ENCODE results near the gene PDE8A.

Gene PDE8A

DNA sequence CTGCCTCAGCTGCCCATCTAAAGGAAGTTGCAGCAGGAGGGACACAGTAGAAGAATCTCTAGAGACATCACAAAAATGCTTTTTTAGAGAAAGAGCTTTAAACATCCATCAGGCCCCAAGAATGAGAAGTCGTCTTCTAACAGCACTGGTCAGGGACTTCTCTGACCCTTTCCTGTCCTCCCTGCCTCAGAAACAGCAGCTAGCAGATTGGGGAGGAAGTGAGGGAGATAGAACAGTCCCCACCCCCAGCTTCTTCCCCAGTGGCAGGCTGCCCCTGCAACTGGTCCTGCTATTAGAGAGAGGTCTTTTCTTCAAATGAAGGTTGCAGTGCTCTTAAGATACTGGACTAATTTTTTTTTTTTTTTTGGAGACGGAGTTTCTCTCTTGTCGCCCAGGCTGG lies 55.1 kb downstream of the PDE8A start:
- no peak for DNase-seq

DNA sequence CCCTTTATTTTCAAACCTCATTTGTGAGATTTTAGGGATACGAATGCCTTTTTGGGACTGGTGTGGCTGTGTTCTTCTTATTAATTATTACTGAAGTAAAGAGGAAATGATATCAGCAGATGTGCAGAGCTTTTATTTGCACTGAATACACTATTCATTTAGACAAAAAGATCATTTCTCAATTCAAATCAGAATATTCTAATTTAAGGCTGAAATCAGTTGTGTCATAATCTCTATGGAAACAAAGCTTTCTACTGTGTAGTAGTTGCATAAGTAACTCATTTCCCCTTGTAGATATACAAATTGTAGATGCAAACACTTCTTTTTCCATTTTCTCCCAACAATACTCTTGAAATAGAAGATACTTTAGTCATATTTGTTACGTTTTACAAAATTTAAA lies 56.0 kb downstream of the PDE8A start:
- no peak for DNase-seq

DNA sequence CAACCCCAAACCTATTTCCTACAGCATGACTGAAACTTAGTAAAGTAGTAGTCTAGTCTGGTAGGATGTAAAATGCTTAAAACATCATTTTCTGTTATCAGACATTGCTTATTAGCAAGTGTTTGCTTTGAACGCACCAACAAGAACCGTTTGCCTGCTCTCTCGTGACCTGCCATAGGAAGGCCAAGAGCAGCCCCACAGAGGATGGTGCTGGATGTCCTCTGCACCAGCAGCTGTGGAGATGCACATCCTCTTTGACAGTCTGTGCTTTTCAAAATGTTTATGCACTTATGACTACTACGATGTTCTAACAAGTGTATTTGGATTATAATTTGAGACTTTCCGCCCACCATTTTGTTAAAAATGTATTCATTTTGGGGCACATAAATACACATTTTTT lies 59.6 kb downstream of the PDE8A start:
- no peak for DNase-seq

DNA sequence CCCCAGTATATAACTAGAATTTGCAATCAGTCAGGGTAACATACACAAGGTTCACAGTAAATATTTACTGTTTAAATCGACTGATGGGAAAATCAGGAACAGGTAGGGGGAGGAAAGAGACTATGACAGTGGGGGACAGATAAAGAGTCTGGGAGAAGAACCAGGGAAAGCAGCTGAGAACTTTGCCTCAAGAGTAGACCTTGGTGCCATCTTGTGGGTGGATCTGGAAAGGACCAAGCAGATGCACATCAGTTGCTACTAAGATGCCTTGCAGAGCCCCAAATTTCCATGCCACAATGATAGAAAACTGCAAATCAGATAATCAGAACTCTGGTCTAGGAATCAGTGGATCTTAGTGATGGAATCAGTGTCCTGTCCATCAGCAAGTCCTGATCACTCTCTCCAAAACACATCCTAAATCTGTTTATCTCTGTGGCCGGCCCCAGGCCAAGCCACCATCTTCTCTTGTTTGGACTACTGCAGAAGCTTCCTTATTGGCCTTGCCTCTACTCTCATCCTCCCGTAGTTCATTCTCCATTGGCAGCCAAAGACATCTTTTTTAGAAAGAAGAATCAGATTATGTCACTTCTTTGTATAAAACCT lies 62.7 kb downstream of the PDE8A start:
- DNase-seq, result peak; percentile 71

DNA sequence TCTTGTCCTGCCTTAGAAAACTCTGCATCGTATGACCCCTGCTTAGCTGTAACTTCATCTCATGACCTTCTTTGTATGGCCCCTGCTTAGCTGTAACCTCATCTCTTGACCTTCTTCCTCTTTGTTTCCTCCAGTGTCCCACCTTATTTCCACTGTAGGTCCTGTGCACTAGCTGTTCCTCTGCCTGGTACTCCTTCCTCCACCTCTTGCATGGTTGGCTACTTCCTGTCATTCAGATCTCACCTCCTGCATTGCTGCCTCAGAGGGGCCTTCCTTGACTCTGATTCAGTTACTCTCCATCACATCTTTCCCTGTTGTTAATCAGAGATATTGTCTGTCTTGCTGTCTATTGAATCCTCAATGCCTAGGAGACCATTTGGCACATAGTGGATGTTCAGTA lies 63.2 kb downstream of the PDE8A start:
- DNase-seq, result no peak

DNA sequence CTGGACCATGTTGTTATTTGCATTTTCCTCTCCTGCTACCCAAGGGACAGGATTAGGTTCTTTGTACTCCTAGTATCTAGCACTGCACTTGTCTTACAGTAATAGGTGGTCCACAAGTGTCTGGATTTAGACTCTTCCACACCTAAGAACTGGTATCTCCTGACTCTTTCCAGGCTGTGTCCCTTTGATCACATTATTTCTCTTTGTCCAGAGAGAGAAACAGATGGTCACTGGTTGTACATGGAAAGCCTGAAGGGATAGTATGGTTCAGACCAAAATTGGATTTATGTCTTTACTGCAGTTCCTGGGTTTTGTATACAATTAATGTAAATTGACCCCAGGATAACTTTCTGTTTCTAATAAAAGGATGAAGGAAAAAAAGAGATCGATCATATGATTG lies 64.0 kb downstream of the PDE8A start:
- no peak for DNase-seq

DNA sequence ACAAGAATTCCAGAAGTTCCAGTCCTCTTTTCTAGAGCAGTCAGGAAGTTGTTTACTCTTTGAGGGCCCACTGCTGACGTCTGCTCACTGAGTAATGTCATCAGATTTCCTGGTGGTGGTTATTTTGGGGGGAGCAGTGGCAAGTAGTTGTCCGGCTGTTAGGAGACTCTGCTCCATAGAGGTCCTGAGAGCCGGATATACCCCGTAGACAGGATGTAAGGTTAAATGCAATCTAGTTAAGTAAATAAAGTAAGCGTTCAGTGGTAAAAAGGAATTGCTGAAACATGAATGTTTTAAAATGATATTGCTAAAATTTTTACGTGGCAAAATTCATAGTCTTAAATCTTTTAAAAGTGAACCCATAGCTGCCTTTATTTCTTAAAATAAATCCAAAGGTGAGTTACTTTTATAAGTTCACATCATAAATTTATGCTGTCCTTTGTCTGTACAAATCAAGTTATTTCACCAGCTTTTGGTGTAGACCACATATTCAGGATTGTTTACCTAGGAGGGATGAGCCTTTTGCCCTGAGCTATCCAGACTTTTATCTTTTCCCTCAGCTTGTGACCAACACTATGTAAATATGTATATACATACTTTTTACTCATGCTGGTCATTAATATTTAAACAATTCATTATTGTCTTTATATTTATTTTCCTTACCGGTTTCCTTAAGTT lies 65.8 kb downstream of the PDE8A start:
- no peak for DNase-seq

DNA sequence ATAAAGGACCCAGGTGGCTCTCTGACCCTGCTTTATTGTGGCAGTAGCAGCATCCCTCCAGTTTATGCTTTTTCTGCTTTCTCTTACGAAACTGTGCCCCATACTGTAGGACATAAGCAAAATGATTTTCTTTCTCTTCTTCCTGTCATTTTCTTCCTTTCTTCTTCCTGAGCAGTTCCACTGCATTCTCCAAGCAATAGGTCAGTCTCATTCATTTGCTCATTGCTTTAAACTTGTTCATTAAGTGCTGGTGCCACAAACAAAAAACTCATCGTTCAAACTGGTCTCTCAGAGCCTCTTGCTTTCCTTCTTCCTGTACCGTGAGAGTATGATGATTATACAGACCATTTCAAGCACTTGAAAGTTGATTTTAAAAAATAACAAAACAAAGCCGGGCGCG lies 66.8 kb downstream of the PDE8A start:
- DNase-seq, result no peak

DNA sequence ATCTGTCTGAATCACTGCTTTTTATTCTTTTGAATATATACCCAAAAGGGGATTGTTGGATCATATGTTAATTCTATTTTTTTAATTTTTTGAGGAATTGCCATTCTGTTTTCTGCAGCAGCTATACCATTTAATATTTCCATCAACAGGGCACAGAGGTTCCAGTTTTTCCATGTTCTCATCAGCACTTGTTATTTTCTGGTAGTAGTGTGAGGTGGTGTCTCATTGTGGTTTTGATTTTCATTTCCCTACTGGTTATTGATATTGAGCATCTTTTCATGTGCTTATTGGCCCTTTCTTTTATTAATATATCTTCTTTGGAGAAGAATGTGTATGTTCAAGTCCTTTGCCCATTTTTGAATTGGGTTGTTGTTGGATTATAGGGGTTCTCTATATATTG lies 68.1 kb downstream of the PDE8A start:
- DNase-seq, result no peak

DNA sequence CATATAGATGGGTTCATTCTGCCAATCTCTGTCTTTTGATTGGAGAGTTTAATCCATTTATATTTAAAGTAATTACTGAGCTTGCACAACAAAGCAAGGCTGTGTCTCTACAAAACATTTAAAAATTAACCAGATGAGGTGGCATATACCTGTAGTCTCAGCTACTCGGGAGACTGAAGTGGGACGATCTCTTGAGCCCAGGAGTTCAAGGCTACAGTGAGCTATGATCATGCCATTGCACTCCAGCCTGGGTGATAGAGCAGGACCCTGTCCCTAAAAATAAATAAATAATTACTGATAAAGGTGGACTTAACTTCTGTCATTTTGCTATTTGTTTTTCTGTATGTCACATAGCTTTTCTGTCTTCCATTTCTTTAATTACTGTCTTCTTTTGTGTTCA lies 78.1 kb downstream of the PDE8A start:
- DNase-seq, result no peak

DNA sequence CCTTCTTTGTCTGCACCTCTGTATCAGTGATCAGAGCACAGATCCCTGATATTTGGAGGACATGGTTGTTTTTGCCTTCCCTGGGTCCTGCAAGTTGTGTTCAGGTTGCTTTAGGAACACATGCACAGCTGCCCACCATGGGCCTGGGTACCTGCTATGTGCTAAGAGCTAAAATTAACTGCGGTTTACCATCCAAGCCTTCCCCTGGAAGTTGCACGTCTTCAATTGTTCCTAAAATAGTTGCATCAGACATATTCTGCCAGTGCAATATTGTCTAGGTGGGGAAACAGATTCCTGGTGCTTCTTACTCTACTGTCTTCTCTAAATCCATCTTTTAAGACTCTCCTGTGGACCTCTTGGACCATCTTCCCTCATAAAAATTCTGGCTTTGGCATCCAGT lies 80.9 kb downstream of the PDE8A start:
- no peak for DNase-seq

DNA sequence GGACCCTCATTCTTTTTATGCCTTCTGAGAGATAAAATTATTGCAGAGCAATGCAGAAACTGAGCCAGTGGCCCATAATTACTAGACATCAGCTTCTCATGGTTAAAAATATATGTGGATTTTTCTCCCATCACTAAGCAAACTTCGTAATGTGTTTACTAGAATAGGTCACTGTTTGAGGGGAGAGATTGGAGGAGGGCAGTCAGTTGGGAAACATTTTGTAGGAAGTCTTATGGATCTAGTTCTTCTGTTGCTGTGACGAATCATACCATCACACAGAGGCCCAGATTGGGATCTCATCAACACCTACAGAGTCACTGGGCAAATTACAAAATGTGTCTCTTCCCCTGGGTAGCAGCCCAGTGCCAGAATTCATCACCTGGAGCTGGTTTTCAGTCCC lies 81.4 kb downstream of the PDE8A start:
- DNase-seq, result no peak

DNA sequence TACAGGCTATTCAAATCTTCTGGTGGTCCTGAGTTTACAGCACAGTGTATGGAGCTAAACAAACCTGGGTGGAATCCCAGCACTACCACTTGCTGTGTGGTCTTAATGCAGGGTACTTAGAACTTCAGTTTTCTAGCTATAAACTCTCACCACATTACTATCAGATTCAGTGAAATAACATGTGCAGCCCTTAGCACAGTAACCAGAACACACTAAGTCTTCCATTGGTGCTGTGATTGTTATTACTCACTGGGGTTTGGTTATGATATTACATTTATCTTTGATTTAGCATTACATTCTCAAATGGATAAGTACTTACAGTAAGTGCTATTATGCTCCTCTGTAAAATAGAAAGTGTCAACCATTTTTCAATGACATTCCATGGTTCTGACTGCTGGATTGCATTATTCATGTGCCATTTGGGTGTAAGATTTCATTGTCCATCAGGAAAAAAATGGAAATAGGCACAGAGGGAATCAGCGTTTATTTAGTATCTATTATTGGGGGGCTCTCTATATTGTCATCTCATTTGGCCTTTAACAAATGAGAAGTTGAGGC lies 81.9 kb downstream of the PDE8A start:
- DNase-seq, result no peak

DNA sequence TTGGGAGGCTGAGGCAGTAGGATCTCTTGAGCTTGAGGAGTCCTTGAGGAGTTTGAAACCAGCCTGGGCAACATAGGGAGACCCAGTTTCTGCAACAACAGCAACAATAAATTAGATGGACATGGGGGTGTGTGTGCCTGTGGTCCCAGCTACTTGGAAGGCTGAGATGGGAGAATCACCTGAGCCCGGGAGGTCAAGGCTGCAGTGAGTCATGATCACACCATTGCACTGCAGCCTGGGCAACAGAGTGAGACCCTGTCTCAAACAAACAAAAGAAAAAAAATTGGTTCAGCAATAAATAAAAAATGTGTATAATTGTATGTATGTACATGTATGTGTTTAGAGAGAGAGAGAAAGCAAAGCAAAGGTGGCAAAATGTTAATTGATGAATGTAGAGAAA lies 83.1 kb downstream of the PDE8A start:
- DNase-seq, result no peak

DNA sequence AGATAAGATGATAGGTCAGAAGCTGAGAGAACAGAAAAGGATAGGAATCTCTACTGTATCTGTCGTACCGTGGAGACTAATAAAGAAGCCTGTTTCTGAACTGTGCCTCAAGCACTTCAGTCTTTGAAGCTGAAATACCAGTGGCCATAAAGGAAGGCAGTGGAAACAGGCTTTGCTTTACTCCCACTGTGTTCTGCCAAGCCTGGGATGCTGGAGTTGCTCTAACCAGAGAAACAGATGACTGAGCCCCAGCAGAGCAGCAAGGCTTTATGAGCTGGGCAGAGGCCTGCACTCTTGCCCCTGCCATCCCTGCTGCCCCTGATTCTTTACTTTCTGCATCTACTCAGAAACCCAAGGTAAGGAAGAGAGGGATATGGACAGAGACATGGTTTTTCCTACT lies 89.4 kb downstream of the PDE8A start:
- DNase-seq, result no peak

DNA sequence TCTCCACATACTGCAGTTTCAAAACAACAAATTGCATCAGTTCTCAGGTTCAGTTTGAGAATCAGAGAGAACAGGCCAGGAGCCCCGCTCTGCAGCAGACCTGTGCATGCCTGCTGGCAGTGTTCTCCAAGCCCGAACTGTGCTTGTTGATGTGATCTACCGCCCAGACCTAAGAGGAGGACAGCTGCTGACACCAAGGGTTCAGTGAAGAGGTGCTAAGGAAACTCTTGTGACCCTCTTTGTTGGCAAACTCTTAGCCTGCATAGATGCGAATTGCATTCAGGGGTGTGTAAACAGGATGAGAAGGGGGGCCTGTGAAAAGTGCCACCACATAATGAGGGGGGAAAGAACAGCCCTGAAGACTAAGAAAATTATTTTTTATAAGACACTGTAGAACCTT lies 89.8 kb downstream of the PDE8A start:
- DNase-seq, result no peak

DNA sequence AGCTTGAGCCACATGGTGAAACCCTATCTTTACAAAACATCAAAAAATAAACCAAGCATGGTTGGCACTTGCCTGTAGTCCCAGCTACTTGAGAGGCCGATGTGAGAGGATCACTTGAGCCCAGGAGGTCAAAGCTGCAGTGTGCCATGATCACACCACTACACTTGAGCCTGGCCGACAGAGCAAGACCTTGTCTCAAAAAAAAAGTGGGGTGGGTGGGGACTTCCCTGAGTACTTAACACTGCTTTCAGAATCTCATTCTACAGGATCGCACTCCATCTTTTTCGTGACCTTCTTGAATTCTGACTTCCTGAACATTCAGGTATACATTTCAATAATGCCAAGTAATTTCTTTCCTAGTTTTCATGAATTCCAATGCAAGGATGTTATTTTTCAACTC lies 91.3 kb downstream of the PDE8A start:
- no peak for DNase-seq

DNA sequence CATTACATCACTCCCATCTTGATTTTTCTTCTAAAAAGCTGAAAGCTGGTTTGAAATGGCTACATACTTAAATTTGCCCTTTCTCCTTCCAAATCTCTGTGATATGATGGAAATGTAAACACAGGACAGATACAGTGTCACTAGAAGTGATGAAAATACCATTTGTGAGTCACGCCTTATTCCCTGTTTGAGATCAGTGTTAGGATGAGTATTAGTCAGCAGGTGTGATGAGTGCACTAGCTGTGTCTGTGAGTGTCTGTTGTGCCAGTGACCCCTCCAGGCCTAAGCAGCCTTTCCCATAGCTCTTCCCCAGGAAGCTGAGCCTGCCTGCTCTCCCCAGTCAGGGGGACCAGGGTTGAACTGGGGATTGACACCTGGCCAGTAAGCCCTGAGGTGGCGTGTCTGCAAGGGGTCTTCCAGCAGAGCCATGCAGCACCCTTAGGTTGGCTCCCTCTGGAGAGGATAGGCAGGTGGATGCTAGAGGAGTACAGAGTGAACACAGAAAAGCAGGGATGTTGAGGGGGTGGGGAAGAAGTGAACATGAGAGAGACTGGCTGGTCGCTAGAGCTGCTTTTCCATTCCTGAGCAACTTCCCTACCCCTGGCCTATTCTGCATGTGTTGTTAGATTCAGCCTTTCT lies 92.0 kb downstream of the PDE8A start:
- no peak for DNase-seq

DNA sequence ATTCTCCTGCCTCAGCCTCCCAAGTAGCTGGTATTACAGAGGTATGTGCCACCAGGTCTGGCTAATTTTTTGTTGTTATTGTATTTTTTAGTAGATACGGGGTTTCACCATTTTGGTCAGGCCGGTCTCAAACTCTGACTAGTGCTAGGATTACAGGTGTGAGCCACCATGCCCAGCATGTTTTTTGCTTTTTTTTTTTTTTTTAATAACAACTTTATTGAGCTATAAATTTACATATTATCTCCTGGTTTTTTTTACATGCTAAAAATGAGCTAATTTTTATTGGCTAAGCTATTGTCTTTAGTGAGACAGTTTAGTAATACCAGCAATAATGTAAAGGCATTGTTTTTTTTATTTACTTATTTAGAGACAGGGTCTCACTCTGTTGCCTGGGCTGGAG lies 105.2 kb downstream of the PDE8A start:
- no peak for DNase-seq

DNA sequence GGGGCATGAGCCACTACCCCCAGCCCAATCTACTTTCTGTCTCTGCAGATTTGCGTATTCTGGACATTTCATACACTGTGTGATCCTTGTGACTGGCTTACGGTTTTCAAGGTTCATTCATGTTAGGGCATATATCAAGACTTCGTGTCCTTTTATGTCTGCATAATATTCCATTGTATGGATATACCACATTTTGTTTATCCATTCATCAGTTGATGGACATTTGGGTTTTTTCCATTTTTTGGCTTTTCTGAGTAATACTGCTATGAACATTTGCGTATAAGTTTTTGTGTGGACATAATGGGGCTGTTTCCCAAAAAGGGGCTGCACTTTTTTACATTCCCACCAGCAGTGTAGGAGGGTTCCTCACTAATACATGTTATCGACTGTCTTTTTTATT lies 106.6 kb downstream of the PDE8A start:
- DNase-seq, result no peak

DNA sequence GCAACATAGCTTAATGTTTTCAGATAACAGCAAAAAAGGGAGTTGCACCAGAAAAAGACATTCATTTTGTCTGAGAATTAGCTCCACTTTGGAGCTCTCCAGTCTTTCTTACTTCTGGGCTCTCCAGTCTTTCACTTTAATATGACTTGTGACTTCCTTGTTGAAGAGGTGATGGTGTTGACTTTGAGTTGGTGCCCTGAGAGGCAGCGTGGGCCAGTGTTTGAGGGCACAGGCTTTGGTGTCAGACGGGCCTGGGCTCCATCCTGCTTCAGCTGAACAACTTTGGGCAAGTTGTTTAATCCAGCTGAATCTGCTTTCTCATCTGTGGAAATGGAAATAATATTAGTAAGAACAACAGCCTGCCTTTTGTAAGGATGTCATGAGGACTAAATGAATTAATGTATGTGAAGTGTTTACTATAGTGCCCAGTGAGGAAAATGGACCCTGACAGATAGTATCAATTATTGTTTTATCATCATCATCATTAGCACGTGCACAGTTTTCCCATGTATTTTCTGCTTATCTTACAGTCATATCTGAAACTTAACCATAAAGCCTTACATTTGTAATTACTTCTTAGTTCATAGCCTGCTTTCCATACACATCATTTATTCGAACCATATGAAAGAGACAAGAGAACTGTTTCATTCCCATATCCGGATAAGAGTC lies 108.4 kb downstream of the PDE8A start:
- no peak for DNase-seq

DNA sequence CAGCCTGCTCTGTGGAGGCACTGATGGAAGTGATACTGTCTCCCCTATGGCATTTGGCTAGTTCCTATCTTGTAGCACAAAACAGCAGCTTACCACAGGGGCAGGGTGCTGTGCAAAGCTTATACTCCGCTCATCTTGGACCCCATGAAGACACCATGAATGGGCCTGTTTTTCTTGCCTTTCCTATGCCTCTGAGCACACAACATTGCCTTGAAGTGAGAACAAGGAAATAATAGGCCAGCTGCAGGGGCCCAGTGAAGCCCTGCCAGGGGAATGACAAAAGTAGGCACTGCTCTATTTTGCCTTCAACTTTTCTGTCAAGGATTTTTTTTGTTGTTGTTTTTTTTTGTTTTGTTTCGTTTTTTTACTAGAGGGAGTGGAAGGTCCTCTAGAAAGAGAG lies 110.3 kb downstream of the PDE8A start:
- DNase-seq, result no peak

DNA sequence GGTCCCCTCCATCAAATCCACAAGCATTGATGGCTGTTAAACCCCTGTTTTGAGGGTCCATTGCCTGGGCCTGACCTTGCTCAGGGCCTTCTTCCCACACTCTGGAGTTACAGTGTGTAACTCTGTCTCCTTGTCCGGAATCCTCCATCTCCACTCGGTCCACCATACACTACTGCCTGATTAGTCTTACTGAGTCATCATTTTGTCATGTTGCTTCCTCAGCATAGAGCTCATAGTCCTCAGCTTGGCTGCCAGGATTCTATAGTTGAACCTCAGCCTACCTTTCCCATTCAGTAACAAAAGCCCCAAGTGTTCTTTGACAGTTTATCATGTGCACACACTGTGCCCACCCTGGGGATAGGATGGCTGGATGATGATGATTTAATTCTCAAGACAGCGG lies 113.0 kb downstream of the PDE8A start:
- DNase-seq, result no peak

DNA sequence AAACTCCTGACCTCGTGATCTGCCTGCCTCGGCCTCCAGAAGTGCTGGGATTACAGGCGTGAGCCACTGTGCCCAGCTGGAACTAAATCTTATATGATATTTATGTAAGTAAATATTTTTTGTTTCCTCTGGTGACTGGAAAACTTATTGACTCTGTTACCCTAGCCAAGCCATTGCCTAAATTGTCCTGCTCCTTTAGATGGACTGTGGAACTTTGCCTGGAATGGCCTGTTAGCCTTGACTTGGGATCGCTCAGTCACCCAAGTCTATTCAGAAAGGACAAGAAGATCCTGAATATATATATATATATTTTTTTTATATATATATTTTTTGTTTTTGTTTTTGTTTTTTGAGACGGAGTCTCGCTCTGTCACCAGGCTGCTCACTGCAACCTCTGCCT lies 113.9 kb downstream of the PDE8A start:
- no peak for DNase-seq

Measured in activated effector memory CD4-positive, alpha-beta T cell treated with anti-CD3 and anti-CD28 coated beads, Interleukin-2, amount 50 U/mL, for 16 hours (primary cell).